ENCODE results near the gene SP5. TPM values are rescaled to one million over a fixed set of nuclear protein-coding genes. Genes with fewer than 3 reads are reported as not detected.

SP5 gene
- total and polyA plus RNA-seq, 9 of the 15 experiments (the other 6 are each of a cell fraction or from before 2014, with no cell fraction given), result 0.03 to 1.7 (median 0.16) TPM; not detected in 1

- TF ChIP-seq CHD4 (IDR thresholded peaks at IDR 0.05; ENCODE audit: insufficient read depth, insufficient replicate concordance, low read depth, low read length, poor library complexity, severe bottlenecking) (peak; percentile 31), ATF7 (IDR thresholded peaks at IDR 0.05) (peak; percentile 30; the same call in 1 of the 2 replicates), NR3C1 (CRISPR knock-in tag; IDR thresholded peaks at IDR 0.05) (0 out of 2 replicates have a peak, but pooled peaks have one; percentile 38), TCF7 (IDR thresholded peaks at IDR 0.05; ENCODE audit: borderline replicate concordance) (peak; percentile 99), HMGXB4 (CRISPR knock-in tag; IDR thresholded peaks at IDR 0.05) (0 out of 2 replicates have a peak, but pooled peaks have one; percentile 19), ZNF282 (CRISPR knock-in tag; IDR thresholded peaks at IDR 0.05) (0 out of 2 replicates have a peak, but pooled peaks have one; percentile 75), L3MBTL2 (IDR thresholded peaks at IDR 0.05) (peak; percentile 96), U2AF2 (optimal IDR thresholded peaks at IDR 0.05; ENCODE audit: low read depth, low read length) (no peak), RAD51 (IDR thresholded peaks at IDR 0.05; ENCODE audit: borderline replicate concordance, low read depth) (no peak), TBP (optimal IDR thresholded peaks at IDR 0.05; ENCODE audit: low read depth, low read length) (peak; percentile 57), E2F3 (CRISPR knock-in tag; IDR thresholded peaks at IDR 0.05) (no peak), KDM1A (IDR thresholded peaks at IDR 0.05) (peak; percentile 61 to 68; a peak in 3 of 4 replicates), TAF7 (tag; IDR thresholded peaks at IDR 0.05) (0 out of 2 replicates have a peak, but pooled peaks have one; percentile 3), KDM4B (IDR thresholded peaks at IDR 0.05; ENCODE audit: borderline replicate concordance in 2 of 2, low read depth in 1 of 2) (no peak), NFRKB (IDR thresholded peaks at IDR 0.05; ENCODE audit: low read depth) (no peak), ZNF197 (CRISPR knock-in tag; IDR thresholded peaks at IDR 0.05; ENCODE audit: low read depth) (0 out of 2 replicates have a peak, but pooled peaks have one; percentile 25), NRF1 (conservative IDR thresholded peaks at IDR 0.05 in 1 of 2, IDR thresholded peaks at IDR 0.05 in 1 of 2) (peak; percentile 55 to 62), ZNF639 (CRISPR knock-in tag; conservative IDR thresholded peaks at IDR 0.05 in 1 of 2, IDR thresholded peaks at IDR 0.05 in 1 of 2) (peak in 1 of 2 experiments; percentile 7; a peak in 1 of 4 replicates)
- TF ChIP-seq, protein P1, sequence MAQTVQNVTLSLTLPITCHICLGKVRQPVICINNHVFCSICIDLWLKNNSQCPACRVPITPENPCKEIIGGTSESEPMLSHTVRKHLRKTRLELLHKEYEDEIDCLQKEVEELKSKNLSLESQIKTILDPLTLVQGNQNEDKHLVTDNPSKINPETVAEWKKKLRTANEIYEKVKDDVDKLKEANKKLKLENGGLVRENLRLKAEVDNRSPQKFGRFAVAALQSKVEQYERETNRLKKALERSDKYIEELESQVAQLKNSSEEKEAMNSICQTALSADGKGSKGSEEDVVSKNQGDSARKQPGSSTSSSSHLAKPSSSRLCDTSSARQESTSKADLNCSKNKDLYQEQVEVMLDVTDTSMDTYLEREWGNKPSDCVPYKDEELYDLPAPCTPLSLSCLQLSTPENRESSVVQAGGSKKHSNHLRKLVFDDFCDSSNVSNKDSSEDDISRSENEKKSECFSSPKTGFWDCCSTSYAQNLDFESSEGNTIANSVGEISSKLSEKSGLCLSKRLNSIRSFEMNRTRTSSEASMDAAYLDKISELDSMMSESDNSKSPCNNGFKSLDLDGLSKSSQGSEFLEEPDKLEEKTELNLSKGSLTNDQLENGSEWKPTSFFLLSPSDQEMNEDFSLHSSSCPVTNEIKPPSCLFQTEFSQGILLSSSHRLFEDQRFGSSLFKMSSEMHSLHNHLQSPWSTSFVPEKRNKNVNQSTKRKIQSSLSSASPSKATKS (CRISPR knock-in tag; IDR thresholded peaks at IDR 0.05), result no peak
- TF ChIP-seq, protein P2, sequence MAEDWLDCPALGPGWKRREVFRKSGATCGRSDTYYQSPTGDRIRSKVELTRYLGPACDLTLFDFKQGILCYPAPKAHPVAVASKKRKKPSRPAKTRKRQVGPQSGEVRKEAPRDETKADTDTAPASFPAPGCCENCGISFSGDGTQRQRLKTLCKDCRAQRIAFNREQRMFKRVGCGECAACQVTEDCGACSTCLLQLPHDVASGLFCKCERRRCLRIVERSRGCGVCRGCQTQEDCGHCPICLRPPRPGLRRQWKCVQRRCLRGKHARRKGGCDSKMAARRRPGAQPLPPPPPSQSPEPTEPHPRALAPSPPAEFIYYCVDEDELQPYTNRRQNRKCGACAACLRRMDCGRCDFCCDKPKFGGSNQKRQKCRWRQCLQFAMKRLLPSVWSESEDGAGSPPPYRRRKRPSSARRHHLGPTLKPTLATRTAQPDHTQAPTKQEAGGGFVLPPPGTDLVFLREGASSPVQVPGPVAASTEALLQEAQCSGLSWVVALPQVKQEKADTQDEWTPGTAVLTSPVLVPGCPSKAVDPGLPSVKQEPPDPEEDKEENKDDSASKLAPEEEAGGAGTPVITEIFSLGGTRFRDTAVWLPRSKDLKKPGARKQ (CRISPR knock-in tag; IDR thresholded peaks at IDR 0.05), result peak; percentile 69
Measured at GRCh38 chr2:170715062-170715931, at the start of gene SP5 (continued).
